GM11168 (cell line): ENCODE results near the gene NUP214.
"Not testable (repeated sequence)": the region's sequence is repeated elsewhere in the genome, so short reads cannot be mapped to it uniquely, and the experiment has no call there.

ENCODE experiments used
- in situ Hi-C: fragments of 300-500 bp; cut with MboI; formaldehyde crosslinking; loops from one replicate; pipeline ENCODE4 v1.12.0; 2022; ENCODE audit warnings: low sequenced_read_pairs; ENCODE audit not compliant: unreplicated experiment

NUP214 gene

DNA sequence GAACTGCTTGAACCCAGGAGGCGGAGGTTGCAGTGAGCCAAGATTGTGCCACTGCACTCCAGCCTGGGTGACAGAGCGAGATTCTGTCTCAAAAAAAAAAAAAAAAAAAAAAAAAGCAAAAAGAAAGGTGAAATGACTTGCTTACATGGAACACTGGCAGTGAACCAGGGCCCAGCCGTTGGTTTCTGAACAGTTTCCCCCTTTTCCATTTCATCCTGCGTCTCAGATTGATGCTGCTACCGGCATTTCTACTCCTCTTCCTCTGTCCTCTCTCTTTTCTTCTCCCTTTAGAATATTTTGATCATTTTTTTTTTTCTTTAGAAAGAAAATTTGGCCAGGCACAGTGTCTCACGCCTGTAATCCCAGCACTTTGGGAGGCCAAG lies 10.0 kb upstream of the NUP214 start:
- in situ Hi-C loops: not testable (repeated sequence)

- in situ Hi-C loops: no loop called here
Measured at GRCh38 chr9:131116281-131117120, 8.9 kb upstream of the NUP214 start.

DNA sequence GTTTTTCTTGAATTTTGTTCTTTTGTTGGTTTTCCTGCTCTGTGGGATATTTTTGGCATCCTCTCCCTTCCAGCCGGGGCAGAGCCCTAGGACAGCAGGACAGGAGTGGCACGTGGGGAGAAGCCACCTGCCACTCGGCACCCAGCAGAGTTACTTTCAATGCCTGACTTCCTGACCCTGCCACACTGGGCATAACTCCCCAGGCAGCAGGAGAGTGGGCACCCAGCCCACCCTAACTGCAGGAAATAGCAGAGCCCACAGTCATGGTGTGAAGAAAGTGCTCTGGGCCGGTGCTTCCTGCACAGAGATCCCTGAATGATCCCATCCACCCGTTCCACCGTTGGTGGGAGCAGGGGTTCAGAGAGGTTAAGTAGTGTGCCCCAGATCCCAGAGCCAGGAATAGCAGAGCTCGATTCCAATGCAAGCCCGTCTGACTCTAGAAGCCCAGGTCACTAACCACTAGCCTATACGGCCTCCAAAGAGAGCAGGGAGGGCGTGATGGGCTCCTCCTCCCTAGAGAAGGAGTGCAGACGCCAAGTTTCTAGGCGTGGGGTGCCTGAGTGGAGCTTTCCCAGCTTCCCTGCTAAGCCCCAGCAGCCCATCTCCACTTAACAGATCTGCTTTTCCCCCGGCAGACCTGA lies 8.1 kb upstream of the NUP214 start:
- in situ Hi-C loops: no loop called here

DNA sequence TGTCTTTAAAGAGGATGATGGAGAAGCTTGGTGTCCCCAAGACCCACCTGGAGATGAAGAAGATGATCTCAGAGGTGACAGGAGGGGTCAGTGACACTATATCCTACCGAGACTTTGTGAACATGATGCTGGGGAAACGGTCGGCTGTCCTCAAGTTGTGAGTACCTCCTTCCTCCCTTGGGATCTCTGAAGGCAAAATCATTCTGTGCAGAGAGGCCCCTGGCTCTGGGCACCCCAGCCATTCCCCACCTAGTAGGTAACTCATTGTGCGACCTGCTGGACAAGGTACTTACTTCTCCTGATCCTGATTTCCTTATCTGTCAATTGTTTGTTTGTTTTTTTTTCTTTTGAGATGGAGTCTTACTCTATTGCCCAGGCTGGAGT lies 7.6 kb upstream of the NUP214 start:
- in situ Hi-C loops: no loop called here

- in situ Hi-C loops: no loop called here
Measured at GRCh38 chr9:131119600-131119999, 5.8 kb upstream of the NUP214 start.

- in situ Hi-C loops: no loop called here
Measured at GRCh38 chr9:131120620-131121228, 4.7 kb upstream of the NUP214 start.

DNA sequence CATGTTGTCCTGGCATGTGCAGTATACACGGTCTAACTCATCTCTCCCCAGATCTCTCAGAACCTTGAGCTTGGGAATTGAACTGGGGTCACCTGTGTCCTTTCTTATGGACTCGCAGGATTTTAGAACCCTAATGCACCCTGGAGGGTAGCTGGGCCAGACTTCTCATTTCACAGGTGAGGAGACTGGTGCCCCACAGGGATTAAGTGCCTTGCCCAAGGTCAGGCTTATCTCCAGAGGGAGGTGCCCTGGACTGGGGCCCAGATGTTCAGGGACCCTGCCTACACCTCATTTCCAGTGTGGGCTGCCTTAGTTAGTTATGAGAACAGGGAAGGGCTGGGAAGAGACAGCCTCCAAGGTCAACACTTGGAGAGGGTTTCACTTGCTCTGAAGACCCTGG lies 4.0 kb upstream of the NUP214 start:
- in situ Hi-C loops: no loop called here

DNA sequence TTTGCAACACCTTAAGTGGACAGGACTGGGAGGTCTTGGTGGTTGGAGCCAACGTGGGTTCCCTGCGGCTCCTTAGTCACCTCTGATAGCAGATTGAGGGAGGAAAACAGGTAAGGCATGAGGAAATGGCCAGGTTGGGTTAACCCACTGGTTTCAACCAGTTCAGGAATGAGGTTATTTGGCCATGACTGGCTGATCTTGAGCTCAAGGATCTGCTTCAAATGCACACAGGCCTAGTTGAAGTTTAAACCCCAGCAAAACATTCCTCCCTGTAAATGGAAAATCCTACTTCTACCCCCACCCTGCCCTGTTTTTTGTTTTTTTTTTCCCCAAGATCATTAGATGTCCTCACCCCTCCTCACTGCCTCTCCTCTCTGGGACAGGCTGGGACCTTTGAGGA lies 3.2 kb upstream of the NUP214 start:
- in situ Hi-C loops: no loop called here

DNA sequence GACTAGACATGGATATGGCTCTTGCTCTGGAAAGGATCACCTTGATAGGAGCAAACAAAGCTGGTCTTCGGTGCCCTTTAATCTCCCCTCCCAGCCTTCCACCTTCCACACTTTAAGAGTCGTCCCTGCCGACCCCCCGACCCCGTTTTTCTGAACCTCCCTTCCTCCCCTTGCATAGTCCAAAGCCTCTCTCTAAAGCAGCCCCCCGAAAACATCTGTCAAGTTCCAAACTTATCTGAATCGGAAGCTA lies 423 bp upstream of the NUP214 start:
- in situ Hi-C loops: no loop called here

DNA sequence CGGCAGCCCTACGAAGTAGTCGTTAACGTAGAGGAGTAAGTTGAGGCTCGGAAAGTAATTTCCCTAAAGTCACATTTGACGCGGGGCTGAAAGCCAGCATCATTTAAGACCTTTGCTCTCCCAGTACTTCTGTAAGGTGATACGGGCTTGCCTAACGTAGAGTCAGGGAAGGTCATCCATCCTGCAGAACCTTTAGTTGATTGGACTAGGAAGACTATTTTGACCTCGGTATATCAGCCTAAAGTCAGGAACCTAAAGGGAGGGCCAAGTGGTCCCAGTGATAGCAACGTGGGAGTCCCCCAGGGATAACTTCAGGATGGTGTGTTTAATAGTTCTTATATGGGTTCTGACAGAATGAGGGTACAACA lies 657 bp downstream of the NUP214 start:
- in situ Hi-C loops: no loop called here

GRCh38 chr9:131129183-131129582 lies 3.8 kb downstream of the NUP214 start:
- in situ Hi-C loops: no loop called here

GRCh38 chr9:131138676-131139075 lies 13.3 kb downstream of the NUP214 start:
- in situ Hi-C loops: no loop called here

GRCh38 chr9:131140112-131140511 lies 14.7 kb downstream of the NUP214 start:
- in situ Hi-C loops: no loop called here

DNA sequence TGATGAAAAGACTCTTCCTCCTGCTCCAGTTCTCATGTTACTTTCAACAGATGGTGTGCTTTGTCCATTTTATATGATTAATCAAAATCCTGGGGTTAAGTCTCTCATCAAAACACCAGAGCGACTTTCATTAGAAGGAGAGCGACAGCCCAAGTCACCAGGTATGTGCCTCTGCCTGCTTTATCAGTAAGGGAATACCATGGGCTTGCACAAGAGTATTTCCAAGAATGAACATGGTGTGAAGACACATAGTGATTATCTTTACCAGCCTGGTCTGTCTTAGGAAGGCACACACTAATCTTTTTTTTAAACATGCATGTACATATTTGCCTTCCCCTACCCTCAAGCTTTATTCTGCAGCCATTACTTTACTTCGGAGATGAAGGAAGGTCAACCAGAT lies 15.2 kb downstream of the NUP214 start:
- in situ Hi-C loops: no loop called here

- in situ Hi-C loops: no loop called here
Measured at GRCh38 chr9:131142160-131142559, 16.8 kb downstream of the NUP214 start.

DNA sequence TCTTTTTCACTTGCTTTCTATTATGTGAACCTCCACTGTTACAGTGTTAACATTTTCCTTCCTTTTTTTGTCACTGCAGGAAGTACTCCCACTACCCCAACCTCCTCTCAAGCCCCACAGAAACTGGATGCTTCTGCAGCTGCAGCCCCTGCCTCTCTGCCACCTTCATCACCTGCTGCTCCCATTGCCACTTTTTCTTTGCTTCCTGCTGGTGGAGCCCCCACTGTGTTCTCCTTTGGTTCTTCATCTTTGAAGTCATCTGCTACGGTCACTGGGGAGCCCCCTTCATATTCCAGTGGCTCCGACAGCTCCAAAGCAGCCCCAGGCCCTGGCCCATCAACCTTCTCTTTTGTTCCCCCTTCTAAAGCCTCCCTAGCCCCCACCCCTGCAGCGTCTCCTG lies 18.8 kb downstream of the NUP214 start:
- in situ Hi-C loops: no loop called here

DNA sequence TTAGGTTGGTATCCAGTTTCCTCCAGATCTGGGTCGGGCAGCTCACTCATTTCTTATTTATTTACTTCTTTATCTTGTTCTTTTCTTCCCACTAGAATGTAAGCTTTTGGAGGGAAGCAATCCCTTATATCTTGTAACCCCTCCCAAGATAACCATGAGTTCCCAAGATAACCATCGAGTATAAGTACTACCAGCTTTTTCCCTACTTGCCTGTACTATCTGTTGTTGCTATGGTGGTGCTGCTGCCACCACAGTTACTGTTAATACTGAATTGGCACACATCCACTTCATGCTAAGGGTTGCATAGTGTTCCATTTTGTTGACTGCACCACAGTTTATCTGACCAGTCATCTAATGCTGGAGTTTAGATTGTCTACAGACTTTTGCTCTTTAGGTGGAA lies 19.9 kb downstream of the NUP214 start:
- in situ Hi-C loops: no loop called here

DNA sequence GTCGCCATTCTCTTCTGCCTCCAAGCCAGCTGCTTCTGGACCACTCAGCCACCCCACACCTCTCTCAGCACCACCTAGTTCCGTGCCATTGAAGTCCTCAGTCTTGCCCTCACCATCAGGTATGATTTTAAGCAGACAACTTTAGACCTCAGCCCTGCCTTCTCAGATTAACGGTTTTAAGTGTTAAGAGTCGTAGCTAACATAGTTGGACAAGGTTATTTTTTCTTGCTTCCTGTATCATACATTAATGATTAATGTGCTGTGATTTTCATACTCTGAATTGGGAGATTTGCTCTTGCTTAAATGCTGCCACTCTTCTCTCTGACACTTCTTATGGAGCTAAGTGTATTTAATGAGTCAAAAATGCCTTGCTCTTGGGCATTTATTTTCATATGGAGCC lies 20.8 kb downstream of the NUP214 start:
- in situ Hi-C loops: no loop called here

DNA sequence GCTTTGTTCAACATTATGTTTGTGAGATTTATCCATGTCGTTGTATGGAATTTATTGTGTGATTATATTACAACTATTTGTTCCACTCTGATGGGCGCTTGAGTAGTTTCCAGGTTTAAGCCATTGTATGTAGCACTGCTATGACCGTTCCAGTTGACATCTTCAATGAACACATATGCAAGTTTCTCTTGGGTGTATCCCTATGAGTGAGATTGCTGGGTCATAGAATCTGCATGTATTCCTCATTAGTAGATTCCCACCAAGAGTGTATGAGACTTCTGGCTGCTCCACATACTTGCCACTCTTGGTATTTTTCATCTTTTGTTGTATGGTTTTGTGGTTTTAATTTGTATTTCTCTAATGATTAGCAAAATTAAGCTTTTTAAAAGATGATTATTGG lies 22.9 kb downstream of the NUP214 start:
- in situ Hi-C loops: no loop called here

GRCh38 chr9:131148966-131149687 lies 23.7 kb downstream of the NUP214 start:
- in situ Hi-C loops: no loop called here

- in situ Hi-C loops: no loop called here
Measured at GRCh38 chr9:131149688-131150053, 24.3 kb downstream of the NUP214 start.
